Neuronal stem cell (in vitro differentiated cells): ENCODE data around the gene FAS.

Experiments
- DNase-seq: peaks from one replicate; pipeline ENCODE4 v3.0.0-alpha.2; 2013; ENCODE audit warnings: low spot score
- H2AFZ ChIP-seq: one replicate; pipeline ENCODE4 v1.6.1; 2013; ENCODE audit warnings: mild to moderate bottlenecking, low read length, inconsistent platforms
- H2AK5ac ChIP-seq: 2 replicates; pipeline ENCODE4 v1.6.1; 2013; ENCODE audit warnings: low read depth, mild to moderate bottlenecking, inconsistent platforms, low read length, moderate library complexity, mixed read lengths
- H2BK120ac ChIP-seq: 2 replicates; pipeline ENCODE4 v1.6.1; 2013; ENCODE audit warnings: low read depth, mild to moderate bottlenecking, inconsistent platforms, low read length, moderate library complexity, mixed read lengths
- H2BK12ac ChIP-seq: one replicate; pipeline ENCODE4 v1.6.1; 2013; ENCODE audit warnings: low read length, inconsistent platforms
- H2BK15ac ChIP-seq: 2 replicates; pipeline ENCODE4 v1.6.1; 2013; ENCODE audit warnings: mild to moderate bottlenecking, low read length, inconsistent platforms, mixed read lengths
- H2BK5ac ChIP-seq: one replicate; pipeline ENCODE4 v1.6.1; 2013; ENCODE audit warnings: inconsistent platforms, mild to moderate bottlenecking, low read length, moderate library complexity
- H3K14ac ChIP-seq: one replicate; pipeline ENCODE4 v1.6.1; 2013; ENCODE audit warnings: low read length, inconsistent platforms
- H3K18ac ChIP-seq: 2 replicates; pipeline ENCODE4 v1.6.1; 2013; ENCODE audit warnings: low read length, inconsistent platforms
- H3K23ac ChIP-seq: 2 replicates; pipeline ENCODE4 v1.6.1; 2013; ENCODE audit warnings: low read depth, mild to moderate bottlenecking, mixed read lengths, low read length, inconsistent platforms; ENCODE audit not compliant: poor library complexity
- H3K27ac ChIP-seq: replicated peaks from 3 replicates; pipeline ENCODE4 v1.5.1; 2013; ENCODE audit warnings: low read length, inconsistent platforms
- H3K27me3 ChIP-seq, 3 experiments: 2 replicates each; pipeline ENCODE4 v1.6.1; 2013; ENCODE audit warnings: low read length in 3 of 3, mild to moderate bottlenecking in 2 of 3, inconsistent platforms in 1 of 3, low read depth in 1 of 3, mixed read lengths in 1 of 3, moderate library complexity in 1 of 3; ENCODE audit not compliant: control insufficient read depth in 3 of 3, insufficient read depth in 3 of 3
- H3K36me3 ChIP-seq, 2 donors: replicated peaks in 1 of 2; 2 replicates each; pipeline ENCODE4 v1.6.1; 2013; ENCODE audit warnings: low read length in 2 of 2; ENCODE audit not compliant: control insufficient read depth in 2 of 2, insufficient read depth in 2 of 2
- H3K4ac ChIP-seq: 2 replicates; pipeline ENCODE4 v1.6.1; 2013; ENCODE audit warnings: inconsistent platforms, mild to moderate bottlenecking, low read length, moderate library complexity
- H3K4me1 ChIP-seq, 2 donors: 1 replicate in 1 of 2; 2 replicates in 1 of 2; pipeline ENCODE4 v1.6.1; 2013; ENCODE audit warnings: low read length in 2 of 2, low read depth in 1 of 2; ENCODE audit not compliant: control insufficient read depth in 2 of 2, insufficient read depth in 1 of 2
- H3K4me2 ChIP-seq: one replicate; pipeline ENCODE4 v1.6.1; 2013; ENCODE audit warnings: mild to moderate bottlenecking, low read length, inconsistent platforms; ENCODE audit not compliant: insufficient read depth, poor library complexity, severe bottlenecking
- H3K4me3 ChIP-seq, 2 donors: 2 replicates each; pipeline ENCODE4 v1.5.1; 2013; ENCODE audit warnings: low read length in 2 of 2, mild to moderate bottlenecking in 2 of 2, inconsistent platforms in 1 of 2, moderate library complexity in 1 of 2
- H3K79me1 ChIP-seq: one replicate; pipeline ENCODE4 v1.6.1; 2013; ENCODE audit warnings: low read depth, mild to moderate bottlenecking, inconsistent platforms, low read length, moderate library complexity
- H3K9ac ChIP-seq: one replicate; pipeline ENCODE4 v1.6.1; 2013; ENCODE audit warnings: mild to moderate bottlenecking, low read depth, low read length, inconsistent platforms; ENCODE audit not compliant: poor library complexity
- H3K9me3 ChIP-seq, 2 donors: replicated peaks in 1 of 2; 2 replicates each; pipeline versions ENCODE3 to v1.6.1; 2013; ENCODE audit warnings: low read length in 2 of 2, mild to moderate bottlenecking in 2 of 2, inconsistent platforms in 1 of 2, low read depth in 1 of 2, mixed read lengths in 1 of 2, moderate library complexity in 1 of 2; ENCODE audit not compliant: control insufficient read depth in 2 of 2, insufficient read depth in 1 of 2
- H4K8ac ChIP-seq: one replicate; pipeline ENCODE4 v1.6.1; 2013; ENCODE audit warnings: low read depth, mild to moderate bottlenecking, inconsistent platforms, low read length, moderate library complexity
- H4K91ac ChIP-seq: one replicate; pipeline ENCODE4 v1.6.1; 2013; ENCODE audit warnings: low read length, low read depth, mild to moderate bottlenecking, inconsistent platforms; ENCODE audit not compliant: poor library complexity
- WGBS, 2 donors: extraction: QIAGEN DNeasy Blood & Tissue Kit; methylation state at CpG; one replicate each; pipeline ENCODE4 v1.1.7; 2013; ENCODE audit warnings: missing lambda C conversion rate in 2 of 2, mixed read lengths in 1 of 2; ENCODE audit not compliant: insufficient read length in 2 of 2, insufficient replicate concordance in 1 of 2; ENCODE audit errors: extremely low coverage in 2 of 2; 5-methylcytosine and 5-hydroxymethylcytosine counted together

FAS gene

DNA sequence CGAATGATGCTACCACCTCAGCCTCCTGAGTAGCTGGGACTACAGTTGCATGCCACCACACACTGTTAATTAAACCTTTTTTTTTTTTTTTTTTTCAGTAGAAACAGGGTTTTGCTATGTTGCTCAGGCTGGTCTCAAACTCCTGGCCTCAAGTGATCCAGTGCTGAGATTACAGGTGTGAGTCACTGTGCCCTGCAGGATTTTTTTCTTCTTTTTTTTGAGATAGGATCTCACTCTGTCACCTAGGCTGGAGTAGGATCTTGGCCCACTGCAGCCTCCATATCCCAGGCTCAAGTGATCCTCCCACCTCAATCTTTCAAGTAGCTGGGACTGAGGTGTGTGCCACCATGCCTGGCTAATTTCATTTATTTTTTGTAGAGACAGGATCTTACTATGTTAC lies 44.4 kb upstream of the FAS start:
- no peak overlapping the region for H2BK12ac ChIP-seq
- no peak overlapping the region for H4K91ac ChIP-seq
- no peak overlapping the region for H3K4me3 ChIP-seq
- no peak overlapping the region for H2BK120ac ChIP-seq
- no peak for DNase-seq
- H2BK15ac ChIP-seq: no peak overlapping the region
- no peak overlapping the region for H3K18ac ChIP-seq
- H3K9me3 ChIP-seq: no peaks in the 10 kb centered on the region
- H3K4me1 ChIP-seq: peaks cover 2 to 4% of the 10 kb centered on the region in 2 donors
- H3K14ac ChIP-seq: no peak overlapping the region
- peaks cover 0 to 2% of the 10 kb centered on the region in 2 donors for H3K36me3 ChIP-seq
- no peak overlapping the region for H3K4me2 ChIP-seq
- no peaks in the 10 kb centered on the region for H3K79me1 ChIP-seq
- no peak overlapping the region for H3K9ac ChIP-seq
- H2AFZ ChIP-seq: no peak overlapping the region
- H3K4ac ChIP-seq: no peak overlapping the region
- no peak overlapping the region for H2AK5ac ChIP-seq
- H3K23ac ChIP-seq: no peak overlapping the region
- no peak overlapping the region for H2BK5ac ChIP-seq
- H4K8ac ChIP-seq: no peak overlapping the region
- H3K27ac ChIP-seq: no peak overlapping the region
- WGBS, 2 donors: no CpG with 5 or more reads among the region's 1 CpG
- H3K27me3 ChIP-seq: no peaks in the 10 kb centered on the region

DNA sequence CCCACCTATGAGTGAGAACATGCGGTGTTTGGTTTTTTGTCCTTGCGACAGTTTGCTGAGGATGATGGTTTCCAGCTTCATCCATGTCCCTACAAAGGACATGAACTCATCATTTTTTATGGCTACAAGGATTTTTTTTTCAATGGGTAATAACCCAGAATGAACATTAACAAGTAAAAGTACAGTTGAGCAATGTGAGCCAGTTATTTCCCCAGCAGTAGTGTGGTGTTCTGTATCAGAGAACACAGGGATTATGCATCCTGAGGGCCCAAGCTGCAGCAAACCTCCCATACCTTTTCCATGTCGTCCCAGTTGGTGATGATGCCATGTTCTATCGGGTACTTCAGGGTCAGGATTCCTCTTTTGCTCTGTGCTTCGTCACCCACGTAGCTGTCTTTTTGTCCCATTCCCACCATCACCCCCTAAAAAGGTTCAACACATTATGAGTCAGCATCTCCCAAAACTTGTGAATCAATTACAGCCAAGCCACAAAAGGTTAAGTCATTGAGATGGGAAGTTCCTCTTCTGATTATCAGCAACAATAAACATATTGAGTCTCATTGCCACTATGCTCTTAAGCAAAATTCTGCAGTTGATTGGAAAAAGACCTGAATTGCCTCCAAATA lies 43.5 kb upstream of the FAS start:
- Histone ChIP-seq H3K4me1 (peaks cover 5 to 12% of the 10 kb centered on the region in 2 donors), H3K79me1 (no peaks in the 10 kb centered on the region), H3K9ac (no peak overlapping the region), H4K91ac (no peak overlapping the region), H3K27ac (no peak overlapping the region), H2AK5ac (no peak overlapping the region), H3K14ac (no peak overlapping the region), H3K9me3 (no peaks in the 10 kb centered on the region), H2BK5ac (no peak overlapping the region), H2AFZ (no peak overlapping the region), H4K8ac (no peak overlapping the region), H3K23ac (no peak overlapping the region), H3K36me3 (peaks cover 0 to 2% of the 10 kb centered on the region in 2 donors), H2BK12ac (no peak overlapping the region), H3K27me3 (no peaks in the 10 kb centered on the region), H2BK15ac (no peak overlapping the region), H3K4ac (no peak overlapping the region), H3K18ac (no peak overlapping the region), H3K4me2 (no peak overlapping the region), H2BK120ac (no peak overlapping the region), H3K4me3 (no peak overlapping the region)
- no CpG with 5 or more reads among the region's 6 CpGs for WGBS, 2 donors
- DNase-seq: no peak

- no peak overlapping the region for H4K8ac ChIP-seq
- no peak for DNase-seq
- H2BK12ac ChIP-seq: no peak overlapping the region
- WGBS, 2 donors: no CpG with 5 or more reads among the region's 2 CpGs
- no peak overlapping the region for H2AK5ac ChIP-seq
- H3K4me1 ChIP-seq: peaks cover 6 to 13% of the 10 kb centered on the region in 2 donors
- no peaks in the 10 kb centered on the region for H3K79me1 ChIP-seq
- H2BK120ac ChIP-seq: no peak overlapping the region
- H3K4me2 ChIP-seq: no peak overlapping the region
- no peak overlapping the region for H3K18ac ChIP-seq
- no peak overlapping the region for H3K14ac ChIP-seq
- no peak overlapping the region for H2BK15ac ChIP-seq
- no peak overlapping the region for H3K9ac ChIP-seq
- H3K27me3 ChIP-seq: no peaks in the 10 kb centered on the region
- H2BK5ac ChIP-seq: no peak overlapping the region
- H3K9me3 ChIP-seq: no peaks in the 10 kb centered on the region
- H4K91ac ChIP-seq: no peak overlapping the region
- H3K27ac ChIP-seq: no peak overlapping the region
- H2AFZ ChIP-seq: no peak overlapping the region
- H3K36me3 ChIP-seq: peaks cover 0 to 2% of the 10 kb centered on the region in 2 donors
- no peak overlapping the region for H3K23ac ChIP-seq
- H3K4ac ChIP-seq: no peak overlapping the region
- H3K4me3 ChIP-seq: no peak overlapping the region
Measured at GRCh38 chr10:88949051-88949450, 41.5 kb upstream of the FAS start.

DNA sequence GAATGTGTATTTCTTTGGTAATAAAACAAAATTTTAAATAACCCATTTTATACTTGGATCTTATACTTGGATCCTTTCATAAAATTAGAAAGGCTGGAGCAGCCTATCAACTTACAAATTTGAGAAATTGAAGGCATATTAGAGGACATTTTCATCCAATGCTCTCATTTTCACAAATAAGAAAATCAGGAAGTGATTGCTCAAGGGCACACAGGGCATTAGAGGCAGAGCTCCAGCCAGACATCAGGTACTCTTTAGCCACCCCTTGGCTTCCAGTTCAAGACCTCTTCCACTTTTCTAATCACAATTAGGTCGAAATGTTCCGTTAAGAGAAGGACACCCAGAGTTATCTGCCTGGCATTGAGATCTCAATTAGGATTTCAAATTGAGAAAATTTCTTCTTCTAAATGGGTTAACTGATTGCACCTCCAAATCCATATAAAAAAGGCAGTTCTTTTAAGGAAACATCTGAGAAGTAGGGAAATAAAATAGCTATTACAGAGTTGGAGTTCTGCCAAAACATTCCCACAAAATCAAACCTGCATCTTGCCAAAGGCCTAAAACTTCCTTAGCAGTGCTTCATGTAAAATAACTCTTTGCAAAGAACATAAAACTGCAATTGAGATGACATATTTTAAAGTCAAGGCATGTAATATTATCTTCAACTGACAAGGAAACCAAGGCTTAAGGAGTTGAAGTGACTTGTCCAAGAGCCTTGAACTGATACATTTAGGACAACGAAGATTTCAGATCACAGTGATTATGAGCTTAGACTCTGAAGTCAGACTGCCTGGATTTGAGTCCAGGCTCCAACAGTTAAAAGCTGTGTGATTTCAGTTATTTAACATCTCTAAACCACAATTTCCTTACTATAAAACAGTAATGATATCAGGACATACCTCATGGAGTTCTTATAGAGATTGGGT lies 40.4 kb upstream of the FAS start:
- Histone ChIP-seq H3K23ac (no peak overlapping the region), H3K4me1 (peaks cover 6 to 13% of the 10 kb centered on the region in 2 donors), H3K4me3 (no peak overlapping the region), H3K36me3 (peaks cover 0 to 2% of the 10 kb centered on the region in 2 donors), H4K91ac (no peak overlapping the region), H2AFZ (no peak overlapping the region), H2BK12ac (no peak overlapping the region), H2AK5ac (no peak overlapping the region), H3K9ac (no peak overlapping the region), H4K8ac (no peak overlapping the region), H2BK120ac (no peak overlapping the region), H3K18ac (no peak overlapping the region), H2BK15ac (no peak overlapping the region), H3K79me1 (no peaks in the 10 kb centered on the region), H3K27ac (no peak overlapping the region), H3K4me2 (no peak overlapping the region), H3K27me3 (no peaks in the 10 kb centered on the region), H2BK5ac (no peak overlapping the region), H3K9me3 (no peaks in the 10 kb centered on the region), H3K4ac (no peak overlapping the region), H3K14ac (no peak overlapping the region)
- WGBS, 2 donors: no CpG with 5 or more reads among the region's 3 CpGs
- no peak for DNase-seq
